GM12801 (cell line): ENCODE results near the gene ZIC4.

Source experiments
- TF ChIP-seq, protein P1 (sequence below): IDR thresholded peaks from one replicate; pipeline ENCODE4 v1.5.1; 2011; ENCODE audit warnings: control low read depth; ENCODE audit not compliant: insufficient read length; ENCODE audit errors: extremely low read depth

The ZIC4 gene

DNA sequence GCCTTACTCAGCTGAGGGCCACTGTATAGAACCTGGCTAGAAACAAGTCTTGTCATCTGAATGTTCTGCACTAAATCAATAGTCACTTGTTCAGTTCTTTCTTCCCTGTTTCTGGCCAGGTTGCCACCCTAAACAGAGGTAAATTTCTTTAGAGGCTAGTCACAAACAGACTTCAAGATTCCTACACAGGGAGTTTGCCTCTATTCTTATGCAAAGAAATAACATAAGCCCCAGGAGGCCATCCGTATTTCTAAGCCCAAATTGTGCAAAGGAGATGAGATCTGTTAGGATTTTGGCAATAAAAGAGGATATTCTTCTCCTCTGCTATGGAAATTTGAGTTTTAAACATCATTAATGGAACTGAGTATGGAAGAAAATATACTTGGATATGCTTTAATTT is 4.9 kb downstream of the ZIC4 start:
- TF ChIP-seq, protein P1, sequence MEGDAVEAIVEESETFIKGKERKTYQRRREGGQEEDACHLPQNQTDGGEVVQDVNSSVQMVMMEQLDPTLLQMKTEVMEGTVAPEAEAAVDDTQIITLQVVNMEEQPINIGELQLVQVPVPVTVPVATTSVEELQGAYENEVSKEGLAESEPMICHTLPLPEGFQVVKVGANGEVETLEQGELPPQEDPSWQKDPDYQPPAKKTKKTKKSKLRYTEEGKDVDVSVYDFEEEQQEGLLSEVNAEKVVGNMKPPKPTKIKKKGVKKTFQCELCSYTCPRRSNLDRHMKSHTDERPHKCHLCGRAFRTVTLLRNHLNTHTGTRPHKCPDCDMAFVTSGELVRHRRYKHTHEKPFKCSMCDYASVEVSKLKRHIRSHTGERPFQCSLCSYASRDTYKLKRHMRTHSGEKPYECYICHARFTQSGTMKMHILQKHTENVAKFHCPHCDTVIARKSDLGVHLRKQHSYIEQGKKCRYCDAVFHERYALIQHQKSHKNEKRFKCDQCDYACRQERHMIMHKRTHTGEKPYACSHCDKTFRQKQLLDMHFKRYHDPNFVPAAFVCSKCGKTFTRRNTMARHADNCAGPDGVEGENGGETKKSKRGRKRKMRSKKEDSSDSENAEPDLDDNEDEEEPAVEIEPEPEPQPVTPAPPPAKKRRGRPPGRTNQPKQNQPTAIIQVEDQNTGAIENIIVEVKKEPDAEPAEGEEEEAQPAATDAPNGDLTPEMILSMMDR: no peak

DNA sequence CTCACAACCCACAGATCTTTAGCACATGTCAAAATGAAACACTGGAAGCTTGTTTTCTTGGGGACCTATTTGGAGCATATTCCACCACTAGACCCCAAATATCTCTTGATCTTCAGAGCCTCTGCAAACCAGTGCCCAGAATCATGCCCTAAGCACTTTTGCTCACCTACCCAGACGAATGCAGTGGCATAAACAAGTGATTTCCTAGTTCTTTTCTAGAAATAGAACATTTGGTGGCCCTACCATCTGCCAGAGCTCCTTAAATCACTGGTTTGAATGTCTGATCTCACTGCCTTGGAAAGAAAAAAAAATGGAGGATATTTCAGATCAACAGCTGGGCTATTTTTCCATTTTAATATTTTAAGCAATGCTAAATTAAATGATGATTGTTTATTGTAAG is 5.3 kb downstream of the ZIC4 start:
- TF ChIP-seq, protein P1: no peak

DNA sequence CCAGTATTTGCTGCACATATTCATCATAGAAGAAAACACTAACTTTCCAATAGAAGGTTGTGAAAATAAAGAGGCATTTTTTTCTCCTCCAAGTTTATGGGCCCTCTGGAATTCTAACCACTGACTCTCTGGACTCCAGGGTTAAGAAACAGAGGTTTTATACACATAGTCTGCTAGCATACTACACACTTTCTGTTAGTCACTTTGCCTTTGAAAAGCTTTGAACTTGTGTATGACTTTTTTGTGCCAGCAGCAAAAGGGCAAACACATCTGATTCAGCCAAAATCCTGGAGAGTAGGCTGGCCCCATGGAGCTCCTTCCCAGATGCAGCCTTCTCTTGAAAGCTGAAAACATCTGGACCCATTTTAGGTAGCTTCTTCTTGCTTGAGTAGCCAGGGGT is 6.2 kb downstream of the ZIC4 start:
- TF ChIP-seq, protein P1: no peak

DNA sequence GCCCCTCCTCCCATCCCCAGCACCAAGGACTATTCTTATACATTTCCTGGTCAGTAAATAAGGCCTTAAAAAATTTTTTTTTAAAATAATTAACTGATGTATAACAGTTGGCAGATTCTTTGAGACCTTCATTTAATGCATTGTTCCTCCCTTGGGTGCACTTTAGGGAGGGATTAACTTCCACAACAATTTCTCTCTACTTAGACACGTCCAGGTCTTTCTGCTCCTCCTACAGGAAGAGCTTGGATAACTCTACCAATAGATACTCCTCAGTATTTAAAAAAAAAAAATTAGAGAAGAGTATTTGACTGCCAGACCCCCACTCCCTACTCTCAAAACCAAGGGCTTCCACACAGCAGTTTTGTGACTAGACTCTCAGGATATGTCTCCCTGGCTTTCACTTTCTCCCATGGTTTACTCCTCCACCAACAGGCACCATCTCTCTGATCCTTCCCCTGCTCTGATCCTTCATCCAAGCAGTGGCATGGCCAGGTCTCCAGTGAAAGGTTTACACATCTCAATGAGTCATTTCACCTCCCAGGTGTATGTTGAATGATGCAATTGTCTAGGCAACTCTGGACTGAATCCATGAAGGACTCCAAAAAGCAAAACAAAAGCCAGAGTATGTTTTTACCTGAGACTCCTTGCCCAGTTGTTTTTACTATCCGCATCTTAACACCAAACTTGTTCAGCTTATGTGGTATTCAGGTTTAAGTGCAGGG is 7.4 kb downstream of the ZIC4 start:
- TF ChIP-seq, protein P1: no peak

DNA sequence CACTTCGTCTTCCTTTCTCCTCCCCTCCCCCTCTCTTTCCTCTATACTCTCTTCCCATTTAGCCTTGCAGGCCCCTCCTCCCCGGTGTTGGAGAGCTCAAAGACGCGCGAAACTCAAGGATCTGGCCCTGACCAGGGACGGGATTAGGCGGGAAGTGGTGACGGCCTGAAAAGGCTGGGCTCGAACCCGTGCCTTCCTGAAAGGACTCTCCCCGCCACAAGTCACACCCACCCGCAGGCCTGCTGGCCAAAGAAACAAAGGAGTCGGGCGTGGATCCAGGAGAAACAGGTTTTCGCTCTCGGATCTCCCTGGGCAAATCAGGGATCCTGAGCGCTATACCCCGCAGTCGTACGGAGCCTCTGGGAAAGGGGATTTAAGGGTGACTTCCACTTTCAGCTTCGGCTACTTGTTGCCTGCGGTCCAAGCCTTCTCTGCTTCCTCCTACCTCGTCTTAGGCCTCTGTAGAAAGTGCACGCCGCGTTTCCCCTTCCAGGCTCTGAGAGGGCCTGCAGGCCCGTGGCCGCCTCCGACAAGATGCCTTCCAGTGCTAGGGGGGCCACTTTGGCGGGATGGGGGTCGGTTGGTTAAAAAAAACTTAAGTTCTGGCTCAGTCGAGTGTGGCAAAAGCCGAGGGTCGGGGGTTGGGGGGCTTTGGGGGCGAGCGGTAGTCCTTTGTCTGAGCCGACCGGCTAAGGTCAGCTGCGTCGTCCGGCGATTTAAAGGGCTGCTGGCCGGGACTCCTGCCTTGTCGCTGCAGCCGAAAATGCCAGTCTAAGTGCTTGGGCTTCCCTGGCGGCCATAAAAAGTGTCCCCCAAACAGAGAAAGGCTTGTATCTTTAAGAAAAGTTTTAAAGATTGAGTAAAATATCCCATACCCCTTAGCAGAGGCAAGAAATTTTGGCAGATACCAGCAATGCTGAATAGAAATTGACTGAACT is 8.2 kb downstream of the ZIC4 start:
- TF ChIP-seq, protein P1: no peak

DNA sequence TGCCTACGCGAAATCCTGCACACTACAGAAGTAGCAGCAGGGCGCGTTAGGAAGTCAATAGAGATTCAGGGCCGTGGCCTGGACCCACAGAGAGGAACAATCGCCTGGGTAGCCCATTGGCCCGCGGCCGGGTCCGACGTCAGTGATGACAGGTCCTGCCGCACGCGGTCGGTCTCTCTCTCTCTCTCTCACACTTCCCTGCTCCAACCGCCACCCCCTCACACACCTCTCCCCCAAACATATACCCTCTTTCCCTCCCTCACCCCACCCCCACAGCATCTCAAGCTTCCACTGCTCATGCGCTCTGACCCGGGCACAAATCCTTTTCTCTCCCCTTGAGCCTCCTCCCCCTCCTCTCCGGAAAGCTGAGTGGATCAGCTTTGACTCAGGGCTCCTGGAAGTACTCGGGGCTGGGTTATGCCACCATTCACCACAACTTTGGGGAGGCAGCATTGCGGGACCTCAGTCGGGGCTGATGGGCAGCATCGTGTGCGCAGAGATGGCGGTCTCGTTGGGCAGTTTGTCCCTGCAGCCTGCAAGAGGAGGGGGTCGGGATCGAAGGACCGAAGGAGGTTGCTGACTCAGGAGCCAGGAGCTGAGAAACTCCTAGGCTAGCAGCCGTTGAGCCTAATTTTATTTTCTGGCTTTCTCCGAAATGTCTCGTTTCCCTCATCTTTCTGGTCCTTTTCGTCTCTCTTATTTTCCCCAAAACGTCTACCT is 9.0 kb downstream of the ZIC4 start:
- TF ChIP-seq, protein P1: no peak

DNA sequence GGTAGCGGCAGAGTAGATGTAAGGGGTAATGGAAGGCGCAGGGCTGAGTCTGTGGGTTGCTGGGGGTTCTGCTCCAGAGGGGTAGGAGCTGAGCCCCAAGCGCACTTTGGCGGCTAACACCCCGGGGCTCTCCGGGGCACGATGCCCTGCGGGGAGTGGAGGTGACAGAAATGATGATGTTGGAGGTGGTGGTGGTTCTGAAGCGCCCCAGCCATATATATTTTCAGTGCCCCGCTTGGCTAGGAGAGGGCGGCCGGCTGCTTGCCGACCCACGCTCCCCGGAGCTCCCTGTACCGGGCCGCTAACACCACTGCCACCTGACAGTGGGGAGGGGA is 9.7 kb downstream of the ZIC4 start:
- TF ChIP-seq, protein P1: no peak
